HG03342 (cell line): Measurements from ENCODE around the gene CD63.

Experiments used
- ATAC-seq: cut with Tn5 transposase; IDR thresholded peaks from one replicate; pipeline ENCODE4 v1.9.1; 2021; ENCODE audit warnings: mild to moderate bottlenecking, moderate library complexity; ENCODE audit not compliant: unreplicated experiment

Gene CD63

GRCh38 chr12:55741931-55742680 lies 13.3 kb upstream of the CD63 start:
- ATAC-seq, result no peak

GRCh38 chr12:55739025-55739378 lies 10.2 kb upstream of the CD63 start:
- no peak for ATAC-seq

GRCh38 chr12:55738123-55739024 lies 9.6 kb upstream of the CD63 start:
- peak; percentile 83 for ATAC-seq

GRCh38 chr12:55737581-55738122 lies 8.8 kb upstream of the CD63 start:
- ATAC-seq, result peak; percentile 25

- ATAC-seq, result peak; percentile 37
Observed at GRCh38 chr12:55736780-55737580, 8.2 kb upstream of the CD63 start.

GRCh38 chr12:55736076-55736475 lies 7.3 kb upstream of the CD63 start:
- no peak for ATAC-seq

GRCh38 chr12:55734595-55734994 lies 5.8 kb upstream of the CD63 start:
- ATAC-seq, result no peak

GRCh38 chr12:55733858-55734257 lies 5.0 kb upstream of the CD63 start:
- ATAC-seq, result no peak

- no peak for ATAC-seq
Observed at GRCh38 chr12:55733021-55733555, 4.3 kb upstream of the CD63 start.

GRCh38 chr12:55732288-55732687 lies 3.5 kb upstream of the CD63 start:
- ATAC-seq, result no peak

- ATAC-seq, result peak; percentile 38
Observed at GRCh38 chr12:55729819-55730818, 1.3 kb upstream of the CD63 start.

- peak; percentile 17 for ATAC-seq
Observed at GRCh38 chr12:55728186-55728938, 447 bp downstream of the CD63 start.

GRCh38 chr12:55727643-55728185 lies 1.1 kb downstream of the CD63 start:
- ATAC-seq, result no peak

GRCh38 chr12:55726971-55727370 lies 1.8 kb downstream of the CD63 start:
- no peak for ATAC-seq

GRCh38 chr12:55725556-55725955 lies 3.3 kb downstream of the CD63 start:
- no peak for ATAC-seq

- ATAC-seq, result no peak
Observed at GRCh38 chr12:55724940-55725309, 3.9 kb downstream of the CD63 start.

GRCh38 chr12:55724226-55724939 lies 4.4 kb downstream of the CD63 start:
- ATAC-seq, result peak; percentile 32
